DMS153 (cell line): ENCODE data around the gene CAPN9.
"Not testable (repeated sequence)": the region's sequence is repeated elsewhere in the genome, so short reads cannot be mapped to it uniquely, and the experiment has no call there.

Experiments used
- DNase-seq: peaks from one replicate; lab custom pipeline; 2025; lab: John Stamatoyannopoulos, UW

The CAPN9 gene, protein sequence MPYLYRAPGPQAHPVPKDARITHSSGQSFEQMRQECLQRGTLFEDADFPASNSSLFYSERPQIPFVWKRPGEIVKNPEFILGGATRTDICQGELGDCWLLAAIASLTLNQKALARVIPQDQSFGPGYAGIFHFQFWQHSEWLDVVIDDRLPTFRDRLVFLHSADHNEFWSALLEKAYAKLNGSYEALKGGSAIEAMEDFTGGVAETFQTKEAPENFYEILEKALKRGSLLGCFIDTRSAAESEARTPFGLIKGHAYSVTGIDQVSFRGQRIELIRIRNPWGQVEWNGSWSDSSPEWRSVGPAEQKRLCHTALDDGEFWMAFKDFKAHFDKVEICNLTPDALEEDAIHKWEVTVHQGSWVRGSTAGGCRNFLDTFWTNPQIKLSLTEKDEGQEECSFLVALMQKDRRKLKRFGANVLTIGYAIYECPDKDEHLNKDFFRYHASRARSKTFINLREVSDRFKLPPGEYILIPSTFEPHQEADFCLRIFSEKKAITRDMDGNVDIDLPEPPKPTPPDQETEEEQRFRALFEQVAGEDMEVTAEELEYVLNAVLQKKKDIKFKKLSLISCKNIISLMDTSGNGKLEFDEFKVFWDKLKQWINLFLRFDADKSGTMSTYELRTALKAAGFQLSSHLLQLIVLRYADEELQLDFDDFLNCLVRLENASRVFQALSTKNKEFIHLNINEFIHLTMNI

DNA sequence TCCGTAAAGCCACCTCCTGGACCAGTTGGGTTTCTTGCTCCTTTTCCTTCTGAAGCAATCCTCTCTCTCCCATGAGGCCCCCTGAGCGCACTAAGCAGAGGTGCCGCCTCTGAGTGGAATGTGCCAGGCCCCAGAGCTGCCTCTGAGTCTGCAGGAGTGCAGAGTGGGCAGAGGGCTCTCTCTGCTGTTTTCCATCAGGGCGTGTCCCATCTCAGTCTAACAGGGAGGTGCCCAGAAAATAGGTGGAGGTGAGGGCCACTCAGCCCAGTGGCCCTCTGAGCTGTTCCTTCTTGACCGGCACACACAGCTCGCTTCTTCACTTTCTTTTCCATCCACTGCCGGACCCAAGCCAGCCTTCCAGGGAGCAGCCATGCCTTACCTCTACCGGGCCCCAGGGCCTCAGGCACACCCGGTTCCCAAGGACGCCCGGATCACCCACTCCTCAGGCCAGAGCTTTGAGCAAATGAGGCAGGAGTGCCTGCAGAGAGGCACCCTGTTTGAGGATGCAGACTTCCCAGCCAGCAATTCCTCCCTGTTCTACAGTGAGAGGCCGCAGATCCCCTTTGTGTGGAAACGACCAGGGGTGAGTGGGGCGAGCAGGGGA, at the start of gene CAPN9:
CAPN9 (plus strand) TSS at position 262 of the 604 bp plus-strand sequence; CDS start at position 371, 109 bp downstream.
- no peak for DNase-seq

DNA sequence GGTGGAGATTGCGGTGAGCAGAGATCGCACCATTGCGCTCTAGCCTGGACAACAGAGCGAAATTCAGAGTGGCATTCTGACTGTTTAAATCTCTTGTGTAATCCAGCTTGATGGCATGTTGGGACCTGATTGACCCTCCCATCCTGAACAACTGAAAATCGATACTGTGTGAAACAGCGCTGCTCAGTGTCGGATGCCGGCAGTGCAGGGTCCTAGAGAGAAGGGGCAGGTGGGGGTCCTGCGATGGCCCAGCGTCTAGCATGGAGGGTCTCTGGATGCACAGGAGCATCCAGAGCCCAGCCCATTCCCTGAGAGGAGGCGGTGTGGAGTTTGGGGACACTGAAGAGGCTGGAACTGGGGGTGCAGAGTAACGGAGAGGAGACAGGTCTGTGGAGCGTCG, 49.1 kb upstream of the CAPN9 start:
- no peak for DNase-seq

DNA sequence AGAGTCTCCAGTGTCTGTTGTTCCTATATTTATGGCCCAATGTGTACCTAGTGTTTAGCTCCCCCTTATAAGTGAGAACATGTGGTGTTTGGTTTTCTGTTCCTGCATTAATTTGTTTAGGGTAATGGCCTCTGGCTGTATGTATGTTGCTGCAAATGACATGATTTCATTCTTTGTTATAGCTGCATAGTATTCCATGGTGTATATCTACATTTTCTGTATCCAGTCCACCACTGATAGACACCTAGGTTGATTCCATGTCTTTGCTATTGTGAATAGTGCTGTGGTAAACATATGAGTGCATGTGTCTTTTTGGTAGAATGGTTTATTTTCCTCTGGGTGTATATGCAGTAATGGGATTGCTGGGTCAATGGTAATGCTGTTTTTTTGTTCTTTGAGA, 48.2 kb upstream of the CAPN9 start:
- DNase-seq: not testable (repeated sequence)

DNA sequence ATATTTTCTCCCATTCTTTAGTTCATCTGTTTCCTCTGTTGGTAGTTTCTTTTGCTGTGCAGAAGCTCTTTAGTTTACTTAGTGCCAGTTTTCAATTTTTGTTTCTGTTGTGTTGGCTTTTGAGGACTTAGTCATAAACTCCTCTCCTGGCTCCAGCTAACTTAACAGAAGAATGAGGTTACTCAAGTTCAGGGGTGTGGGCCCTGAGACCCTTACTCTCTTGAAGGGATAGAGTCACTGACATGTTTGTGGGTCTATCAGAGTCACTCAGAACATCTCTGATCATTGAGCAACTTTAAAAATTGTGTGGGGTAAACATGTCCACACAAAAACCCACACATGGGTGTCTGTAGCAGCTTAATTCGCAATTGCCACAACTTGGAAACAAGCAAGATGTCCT, 47.5 kb upstream of the CAPN9 start:
- DNase-seq: no peak

DNA sequence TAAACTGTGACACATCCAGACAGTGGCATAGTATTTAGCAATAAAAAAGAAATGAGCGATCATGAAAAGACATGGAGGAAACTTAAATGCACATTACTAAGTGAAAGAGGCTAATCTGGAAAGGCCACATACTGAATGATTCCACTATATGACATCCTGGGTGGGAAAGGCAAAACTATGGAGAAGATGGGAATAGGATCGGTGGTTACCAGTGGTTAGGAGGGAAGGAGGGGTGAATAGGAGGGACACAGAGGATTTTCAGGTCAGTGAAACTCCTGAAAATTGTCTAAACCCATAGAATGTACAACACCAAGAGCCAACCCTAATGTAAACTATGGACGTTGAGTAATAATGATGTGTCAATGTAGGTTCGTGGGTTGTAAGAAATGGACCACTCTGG, 47.1 kb upstream of the CAPN9 start:
- DNase-seq: no peak

DNA sequence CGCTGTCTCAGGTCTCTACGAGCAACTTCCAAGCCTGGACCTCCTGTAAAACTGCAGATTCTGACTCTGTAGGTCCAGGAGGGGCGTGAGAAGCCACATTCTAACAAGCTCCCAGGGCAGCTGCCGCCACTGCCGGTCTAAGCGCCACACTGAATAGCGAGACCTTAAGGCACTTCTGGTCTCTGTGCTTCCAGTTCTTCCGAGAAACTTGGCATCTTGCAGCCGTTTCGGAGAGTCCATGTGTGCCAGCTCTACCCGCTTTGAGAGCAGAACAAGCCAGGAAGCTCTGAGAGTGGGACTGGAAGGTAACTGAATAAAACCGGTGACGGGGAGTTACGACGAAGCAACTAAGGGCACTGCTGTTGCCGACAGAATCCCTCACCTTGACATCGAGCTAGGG, 45.8 kb upstream of the CAPN9 start:
- DNase-seq: no peak

DNA sequence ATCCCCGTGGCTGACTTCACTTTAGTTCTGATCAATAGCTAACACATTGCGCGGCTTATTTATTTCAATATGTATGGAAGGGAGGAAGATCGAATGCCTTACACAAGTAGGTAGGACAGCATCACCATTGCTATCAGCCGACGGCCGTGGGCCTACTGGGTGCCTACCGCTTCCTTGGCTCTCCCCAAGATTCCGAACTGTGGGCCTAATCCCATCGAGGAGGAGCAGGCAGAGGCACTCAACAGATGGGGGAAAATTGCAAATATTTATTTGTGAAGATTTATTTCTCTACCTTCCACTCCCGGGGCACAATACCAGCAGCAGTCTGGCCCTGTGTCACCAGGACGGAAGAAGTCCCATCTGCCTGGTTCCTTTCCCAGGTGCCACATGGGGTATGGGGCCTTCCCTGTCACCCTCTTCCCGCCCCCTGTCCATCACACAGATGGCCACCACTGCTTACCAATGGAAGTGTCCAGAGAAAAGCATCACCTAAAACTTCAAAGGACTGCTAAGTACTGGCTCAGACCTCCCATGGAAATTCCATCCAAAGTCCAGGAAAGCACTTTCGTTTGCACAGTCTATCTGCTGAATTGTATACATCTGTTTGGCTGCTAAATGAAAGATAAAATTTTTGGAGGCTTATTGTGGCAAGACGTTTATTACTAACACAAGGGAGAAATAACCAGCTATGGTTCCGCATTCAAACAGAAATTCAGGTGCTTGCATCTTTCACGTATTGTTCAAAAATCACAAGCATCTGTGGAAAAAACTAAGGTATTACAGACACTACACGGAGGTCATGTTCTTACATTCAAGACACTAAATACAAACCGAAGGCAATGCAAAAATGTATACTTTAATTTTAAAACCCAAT, 45.1 kb upstream of the CAPN9 start:
- no peak for DNase-seq

DNA sequence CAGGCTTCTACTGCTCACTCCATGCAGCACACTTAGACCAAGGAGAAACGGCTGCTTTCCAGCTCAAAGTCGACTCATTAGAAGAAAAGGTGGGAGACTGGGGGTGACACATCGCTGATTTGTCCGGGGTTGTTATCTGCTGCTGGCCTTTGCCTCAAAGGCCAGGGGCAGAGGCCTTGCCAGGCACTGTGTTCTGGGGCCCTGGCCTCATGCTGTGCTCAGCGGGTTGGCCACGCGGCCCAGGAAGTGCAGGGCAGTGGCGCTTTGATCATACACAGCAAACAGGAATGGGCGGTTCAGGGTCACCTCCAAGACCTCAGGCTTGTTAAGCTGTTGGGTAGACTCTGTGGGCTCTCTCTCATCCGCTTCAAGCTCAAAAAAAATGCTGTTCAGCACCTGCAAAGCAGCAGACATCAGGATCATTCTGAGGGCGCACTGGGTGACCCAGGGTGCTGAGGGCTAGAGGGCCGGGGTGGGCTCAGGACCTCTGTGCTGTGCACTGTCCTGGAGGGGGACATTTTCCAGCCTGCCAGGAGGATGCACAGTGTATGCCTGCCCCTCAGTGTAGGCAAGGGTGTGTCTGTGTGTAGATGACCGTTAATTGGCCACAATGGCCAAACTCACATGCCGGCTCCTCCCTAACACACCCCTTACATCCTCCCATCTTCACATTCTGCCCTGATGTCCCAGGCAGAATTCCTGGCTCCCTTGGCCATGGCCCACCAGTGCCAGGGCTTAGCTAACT, 44.1 kb upstream of the CAPN9 start:
- no peak for DNase-seq

DNA sequence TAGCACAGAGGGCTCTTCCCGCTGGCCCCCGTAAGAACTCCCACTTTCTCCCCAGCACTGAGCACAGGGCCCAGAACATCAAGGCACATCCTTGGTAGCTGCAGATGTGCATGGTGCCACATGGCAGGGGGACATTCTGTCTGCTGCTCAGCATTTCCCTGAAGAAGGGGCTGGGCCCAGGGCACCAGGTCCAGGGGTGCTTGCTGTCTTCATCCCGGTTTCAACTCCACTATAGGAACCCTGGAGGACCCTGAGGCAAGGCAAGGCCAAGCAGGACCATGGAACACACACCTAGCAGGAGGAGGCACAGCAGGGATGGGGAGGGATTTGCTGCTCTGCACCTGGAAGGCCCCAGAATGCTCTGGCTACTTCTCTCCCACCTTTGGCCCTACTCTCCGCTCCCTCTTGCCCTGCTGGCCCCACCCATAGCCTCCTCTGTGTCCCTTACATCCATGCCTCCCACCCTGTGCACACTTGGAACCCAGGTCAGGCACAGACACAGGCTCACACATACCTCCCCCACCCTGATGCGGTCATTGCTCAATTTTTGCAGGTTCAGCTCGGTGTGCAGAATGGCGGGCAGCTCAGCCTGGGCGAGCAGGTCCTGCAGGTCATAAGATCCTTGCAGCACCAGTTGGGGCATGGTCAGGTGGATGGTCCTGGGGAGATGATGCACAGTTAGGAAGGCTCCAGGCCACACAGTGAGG, 43.4 kb upstream of the CAPN9 start:
- no peak for DNase-seq

DNA sequence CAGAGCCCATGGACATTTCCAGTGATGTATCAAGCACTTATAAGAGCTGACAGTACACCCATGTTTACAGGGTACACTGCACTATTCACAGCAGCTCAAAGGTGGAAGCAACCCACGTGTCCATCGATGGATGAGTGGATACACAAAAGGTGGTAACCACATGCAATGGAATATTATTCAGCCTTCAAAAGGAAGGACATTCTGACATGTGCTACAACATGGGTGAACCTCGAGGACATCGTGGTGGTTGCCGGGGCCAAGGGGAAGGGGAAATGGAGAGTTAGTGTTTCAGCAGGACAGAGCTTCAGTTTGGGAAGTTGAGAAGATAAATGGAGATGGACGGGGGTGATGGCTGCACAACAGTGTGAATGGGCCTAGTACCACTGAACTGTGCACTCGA, 42.4 kb upstream of the CAPN9 start:
- no peak for DNase-seq

DNA sequence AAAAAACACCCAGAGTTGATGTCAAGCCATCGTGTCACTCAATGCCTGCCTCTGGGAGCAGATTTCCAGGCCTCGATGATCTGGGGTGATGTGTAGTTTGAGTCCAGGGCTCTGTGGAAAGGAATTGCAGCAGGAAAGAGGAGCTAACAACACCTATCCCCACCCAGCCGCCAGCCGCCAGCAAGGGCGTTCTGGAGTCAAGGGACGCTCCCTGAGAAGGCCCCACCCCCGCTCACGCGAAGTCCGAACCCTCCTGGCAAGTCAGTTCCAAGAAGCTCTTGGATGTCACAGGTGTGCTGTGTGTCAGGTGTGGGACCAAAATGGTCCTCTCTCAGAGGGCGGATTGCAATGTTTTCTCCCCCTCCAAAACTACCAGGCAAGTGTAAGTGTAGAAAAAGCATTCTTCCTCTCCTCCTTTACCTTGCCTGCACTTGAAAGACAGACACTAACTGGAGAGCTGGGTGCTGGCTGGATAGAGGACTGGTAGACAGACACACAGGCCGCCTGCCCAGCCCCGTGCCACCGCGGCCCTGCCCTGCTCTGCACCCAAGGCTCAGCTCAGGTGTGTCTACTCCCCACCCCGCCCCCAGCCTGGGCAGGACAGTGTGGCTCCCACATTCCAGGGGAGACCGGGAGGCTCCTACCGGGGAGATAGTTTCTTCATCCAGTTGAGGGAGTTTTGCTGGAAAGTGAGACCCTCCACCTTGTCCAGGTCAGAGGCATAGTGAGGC, 41.7 kb upstream of the CAPN9 start:
- no peak for DNase-seq

DNA sequence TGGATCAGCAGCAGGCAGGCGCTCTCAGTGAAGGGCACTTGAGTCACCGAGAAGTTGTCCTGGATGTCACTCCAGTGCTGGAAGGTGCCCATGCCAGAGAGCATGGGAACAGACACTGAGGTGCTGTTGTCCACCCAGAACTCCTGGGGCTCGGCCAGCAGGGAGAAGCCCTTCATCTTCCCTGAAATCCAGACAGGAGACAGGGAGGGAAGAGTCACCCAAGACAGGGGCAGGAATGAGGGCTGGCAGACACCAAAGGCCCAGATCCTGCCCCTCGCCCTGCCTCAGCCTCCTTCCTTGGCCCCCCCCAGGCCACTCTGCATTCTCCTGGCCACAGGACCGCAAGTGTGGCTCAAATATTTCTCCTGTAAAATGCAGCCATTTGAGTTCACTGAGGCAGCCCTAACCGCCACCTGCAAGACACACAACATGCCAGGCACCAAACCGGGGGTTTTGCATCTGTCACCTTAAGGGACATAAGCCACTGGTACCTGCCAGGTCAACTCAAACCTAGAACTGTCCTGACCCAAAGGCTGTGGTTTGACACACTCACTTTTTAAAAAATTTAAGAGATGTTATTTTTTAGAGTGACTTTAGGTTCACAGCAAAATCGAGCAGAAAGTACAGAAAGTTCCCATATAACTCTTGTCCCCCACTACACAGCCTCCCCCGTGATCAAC, 41.0 kb upstream of the CAPN9 start:
- DNase-seq: no peak

DNA sequence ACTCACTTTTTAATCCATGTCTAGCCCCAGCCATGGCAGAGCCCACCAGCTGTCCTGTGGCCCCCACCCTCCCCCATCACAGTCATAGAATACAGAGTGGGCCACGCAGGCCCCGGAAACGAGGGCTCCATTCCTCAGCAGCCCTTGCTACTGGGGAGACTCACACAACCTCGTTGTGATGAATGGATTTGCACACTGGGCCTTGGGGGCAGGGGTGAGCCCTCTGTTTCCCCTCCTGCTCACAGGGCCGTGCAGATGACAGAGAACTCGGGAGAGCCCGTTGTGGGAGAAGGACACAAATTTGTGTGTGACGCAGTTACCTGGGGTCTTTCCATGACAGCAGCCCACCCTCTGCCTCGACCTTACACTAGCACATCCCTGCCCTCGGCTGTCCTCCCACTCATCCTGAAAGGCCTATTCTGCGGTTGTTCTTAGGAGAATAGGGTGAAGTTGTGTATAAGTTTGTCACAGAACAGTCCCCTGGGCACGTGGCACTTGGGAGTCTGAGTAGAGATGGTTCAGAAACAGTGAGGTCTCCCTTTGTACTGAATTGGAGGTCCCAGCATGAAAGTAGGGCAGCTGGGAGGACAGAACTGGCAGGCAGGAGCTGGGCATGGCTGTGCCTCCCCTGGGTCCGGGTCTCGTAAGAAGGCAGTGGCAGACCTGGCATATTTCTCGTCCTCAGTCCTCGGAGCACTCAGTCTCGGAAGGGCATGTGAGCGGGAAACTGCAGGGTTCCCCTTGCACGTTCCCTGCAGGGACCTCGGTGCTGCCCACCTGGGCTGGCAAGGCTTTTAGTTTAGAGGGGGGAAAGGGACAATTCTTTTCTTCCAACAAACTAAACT, 40.1 kb upstream of the CAPN9 start:
- no peak for DNase-seq

DNA sequence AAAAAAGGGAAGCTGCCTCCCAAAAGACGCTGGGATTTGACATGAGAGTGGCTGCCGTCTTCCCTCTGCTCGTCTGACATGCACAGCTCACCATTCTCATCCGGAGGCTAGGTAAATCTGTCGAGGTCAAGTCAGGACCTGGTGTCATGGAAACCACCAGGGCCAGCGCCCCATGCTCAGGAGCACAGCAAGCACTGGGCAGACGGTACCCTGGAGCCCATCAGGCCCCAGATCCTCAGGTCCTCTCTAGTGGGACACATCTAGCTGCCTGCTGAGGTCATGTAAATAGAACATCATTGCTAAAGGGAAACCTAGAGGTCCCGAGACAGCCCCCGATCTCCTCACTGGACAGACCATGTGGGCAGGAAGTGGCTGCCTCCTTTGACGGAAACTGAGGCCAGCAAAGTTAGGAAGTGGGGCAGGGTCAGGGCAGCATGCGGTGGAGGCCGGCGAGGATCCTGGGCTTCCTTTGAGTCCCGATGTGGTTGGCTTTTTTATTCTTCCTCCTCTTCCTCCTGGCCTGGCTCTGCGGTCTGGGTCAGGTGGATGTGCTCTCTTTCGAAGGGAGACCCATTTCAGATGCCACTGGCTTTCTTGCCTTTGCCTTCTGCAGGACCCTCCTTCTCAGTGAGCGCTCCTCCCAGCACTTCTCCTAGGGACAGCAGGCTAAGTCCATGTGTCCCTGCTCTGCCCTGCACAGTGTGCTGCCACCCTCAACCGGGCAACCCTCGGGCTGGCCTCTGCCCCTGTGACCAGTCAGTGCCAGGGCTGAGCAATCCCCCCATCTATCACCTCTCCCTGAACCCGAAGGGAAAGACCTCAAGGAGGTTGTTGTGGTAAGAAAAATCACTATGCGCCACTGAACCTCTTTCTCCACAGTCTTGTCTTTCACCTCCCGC, 39.2 kb upstream of the CAPN9 start:
- DNase-seq: no peak

DNA sequence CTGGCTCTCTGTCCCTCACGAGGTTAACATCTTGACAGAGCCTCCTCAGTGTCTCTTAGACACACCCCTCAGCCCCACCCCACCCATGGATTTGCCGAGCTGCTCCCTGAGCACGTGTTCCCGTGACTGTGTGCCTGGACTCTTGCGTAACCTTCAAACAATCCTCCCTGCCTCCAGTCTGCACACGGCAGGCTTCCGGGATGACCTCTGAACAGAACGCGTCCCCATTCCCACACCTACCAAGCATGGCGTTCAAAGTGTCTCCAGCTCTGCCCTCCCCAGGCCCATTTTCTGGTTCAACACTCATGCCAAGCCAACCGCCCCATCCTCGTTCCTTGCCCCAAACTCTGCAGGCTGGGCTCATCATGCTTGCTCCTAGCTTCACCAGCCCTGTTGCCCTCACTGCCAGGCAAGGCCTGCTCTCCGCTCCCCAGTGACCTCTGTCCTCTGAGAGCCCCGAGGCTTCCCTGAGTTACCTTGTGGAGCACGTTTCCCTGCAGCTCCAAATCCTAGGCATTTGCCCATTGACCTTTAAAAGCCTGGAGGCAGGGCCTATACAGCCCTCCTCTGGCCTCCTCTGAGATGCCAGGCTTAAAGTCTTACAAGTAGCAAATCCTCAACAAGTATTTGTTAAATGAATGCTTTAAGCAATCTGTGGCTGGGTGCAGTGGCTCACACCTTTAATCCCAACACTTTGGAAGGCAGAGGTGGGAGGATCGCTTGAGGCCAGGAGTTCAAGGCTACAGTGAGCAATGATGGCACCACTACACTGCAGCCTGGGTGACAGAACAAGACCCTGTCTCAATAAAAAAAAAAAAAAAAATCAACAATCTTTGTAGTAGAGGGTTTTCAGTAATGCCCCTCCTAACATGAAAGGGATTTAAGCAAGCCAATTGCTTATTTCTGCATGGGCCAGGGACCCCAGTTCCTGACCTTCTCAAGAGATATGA, 38.3 kb upstream of the CAPN9 start:
- no peak for DNase-seq
